IPS-18a (cell line): ENCODE data around the gene ACTN3.
A peak's percentile ranks its signal among the peaks of the same experiment; 100 is the strongest.
"Not testable (repeated sequence)": the region's sequence is repeated elsewhere in the genome, so short reads cannot be mapped to it uniquely, and the experiment has no call there.

Experiments used
- H3K27ac ChIP-seq: one replicate; pipeline ENCODE4 v1.5.1; 2013; ENCODE audit warnings: low read length
- H3K27me3 ChIP-seq: one replicate; pipeline ENCODE4 v1.6.1; 2013; ENCODE audit warnings: mild to moderate bottlenecking, low read length; ENCODE audit not compliant: control insufficient read depth, insufficient read depth
- H3K36me3 ChIP-seq: one replicate; pipeline ENCODE4 v1.6.1; 2013; ENCODE audit warnings: low read depth, low read length; ENCODE audit not compliant: control insufficient read depth
- H3K4me1 ChIP-seq: one replicate; pipeline ENCODE4 v1.6.1; 2013; ENCODE audit warnings: low read depth, low read length; ENCODE audit not compliant: control insufficient read depth
- H3K4me3 ChIP-seq: one replicate; pipeline ENCODE4 v1.5.1; 2013; ENCODE audit warnings: low read length
- H3K9ac ChIP-seq: one replicate; pipeline ENCODE4 v1.6.1; 2013; ENCODE audit warnings: mild to moderate bottlenecking, low read length, moderate library complexity
- H3K9me3 ChIP-seq: one replicate; pipeline ENCODE4 v1.6.1; 2013; ENCODE audit warnings: low read depth, low read length; ENCODE audit not compliant: control insufficient read depth

ACTN3 gene

DNA sequence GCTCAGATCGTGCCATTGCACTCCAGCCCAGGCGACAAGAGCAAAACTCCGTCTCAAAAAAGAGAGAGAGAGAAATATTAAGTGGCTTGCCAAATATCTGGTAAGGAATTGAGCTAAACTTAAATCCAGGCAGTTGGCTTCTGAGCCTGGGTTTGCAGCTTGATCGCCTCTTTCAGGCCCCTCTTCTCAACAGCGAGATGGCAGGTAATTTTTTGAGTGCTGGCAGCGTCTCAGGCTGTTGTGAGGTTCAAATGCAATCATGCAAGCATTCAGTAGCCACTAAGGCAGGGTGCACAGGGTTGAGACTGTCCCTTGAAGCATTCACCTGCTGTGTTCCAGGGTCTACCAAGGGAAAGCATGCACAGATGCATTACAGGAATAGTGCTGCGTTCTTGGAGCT lies 22.4 kb downstream of the ACTN3 start:
- no peaks in the 10 kb centered on the region for H3K27me3 ChIP-seq
- H3K27ac ChIP-seq = peak overlapping the region; percentile 22
- peaks cover 25% of the 10 kb centered on the region for H3K4me1 ChIP-seq
- H3K36me3 ChIP-seq = no peaks in the 10 kb centered on the region
- H3K9ac ChIP-seq = no peak overlapping the region
- no peak overlapping the region for H3K4me3 ChIP-seq
- no peaks in the 10 kb centered on the region for H3K9me3 ChIP-seq

DNA sequence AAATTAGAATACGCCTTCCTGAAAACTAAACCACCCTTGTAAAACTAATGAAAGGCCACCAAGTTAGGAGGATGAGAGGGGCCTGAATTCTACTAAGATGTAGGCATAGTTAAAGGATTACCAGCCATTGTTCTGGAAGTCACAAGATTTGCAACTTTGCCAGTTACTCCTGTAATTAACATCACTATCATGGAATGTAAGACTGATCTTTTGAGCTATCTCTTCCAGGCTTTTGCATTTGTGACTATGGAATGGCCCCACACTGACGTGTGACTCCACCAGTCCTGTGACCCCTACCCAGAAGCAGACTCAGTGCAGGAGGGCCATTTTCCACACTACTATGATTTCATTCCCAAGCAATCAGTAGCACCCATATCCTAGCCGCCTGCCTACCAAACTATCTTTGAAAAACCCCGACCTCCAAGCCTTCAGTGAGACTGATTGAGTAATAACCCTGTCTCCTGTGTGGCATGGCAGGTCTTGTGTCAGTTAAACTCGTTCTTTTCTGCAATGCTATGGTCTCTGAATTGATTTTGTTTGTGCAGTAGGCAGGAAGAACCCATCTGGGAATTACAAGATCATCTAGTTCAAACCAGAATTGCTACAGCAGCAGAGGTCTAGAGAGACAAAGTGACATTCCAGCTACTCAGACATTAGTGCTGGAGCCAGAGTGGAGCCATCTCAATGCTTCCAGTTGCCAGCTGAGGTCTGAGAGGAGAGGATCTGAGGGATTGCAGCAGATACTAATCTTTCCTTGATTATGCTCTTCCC lies 23.6 kb downstream of the ACTN3 start:
- Histone ChIP-seq H3K4me3 (peak overlapping the region; percentile 4), H3K36me3 (no peaks in the 10 kb centered on the region), H3K9ac (no peak overlapping the region), H3K9me3 (no peaks in the 10 kb centered on the region), H3K4me1 (peaks cover 25% of the 10 kb centered on the region), H3K27ac (peak overlapping the region; percentile 50), H3K27me3 (no peaks in the 10 kb centered on the region)

DNA sequence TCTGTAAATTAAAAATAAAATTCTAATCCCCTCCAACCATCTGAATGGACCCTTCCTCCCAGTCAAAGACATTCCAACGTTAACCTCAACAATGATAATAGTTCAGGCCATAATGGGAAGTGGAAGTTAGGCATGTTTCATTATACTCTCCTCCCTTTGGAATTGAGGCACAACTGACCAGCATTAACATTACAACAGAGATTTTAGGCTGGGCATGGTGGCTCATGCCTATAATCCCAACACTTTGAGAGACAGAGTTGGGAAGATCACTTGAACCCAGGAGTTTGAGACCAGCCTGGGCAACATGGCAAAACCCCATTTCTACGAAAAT lies 24.1 kb downstream of the ACTN3 start:
- no peaks in the 10 kb centered on the region for H3K9me3 ChIP-seq
- H3K27me3 ChIP-seq = no peaks in the 10 kb centered on the region
- H3K4me1 ChIP-seq = peaks cover 25% of the 10 kb centered on the region
- no peaks in the 10 kb centered on the region for H3K36me3 ChIP-seq
- no peak overlapping the region for H3K9ac ChIP-seq
- H3K4me3 ChIP-seq = peak overlapping the region; percentile 21
- peak overlapping the region; percentile 50 for H3K27ac ChIP-seq

DNA sequence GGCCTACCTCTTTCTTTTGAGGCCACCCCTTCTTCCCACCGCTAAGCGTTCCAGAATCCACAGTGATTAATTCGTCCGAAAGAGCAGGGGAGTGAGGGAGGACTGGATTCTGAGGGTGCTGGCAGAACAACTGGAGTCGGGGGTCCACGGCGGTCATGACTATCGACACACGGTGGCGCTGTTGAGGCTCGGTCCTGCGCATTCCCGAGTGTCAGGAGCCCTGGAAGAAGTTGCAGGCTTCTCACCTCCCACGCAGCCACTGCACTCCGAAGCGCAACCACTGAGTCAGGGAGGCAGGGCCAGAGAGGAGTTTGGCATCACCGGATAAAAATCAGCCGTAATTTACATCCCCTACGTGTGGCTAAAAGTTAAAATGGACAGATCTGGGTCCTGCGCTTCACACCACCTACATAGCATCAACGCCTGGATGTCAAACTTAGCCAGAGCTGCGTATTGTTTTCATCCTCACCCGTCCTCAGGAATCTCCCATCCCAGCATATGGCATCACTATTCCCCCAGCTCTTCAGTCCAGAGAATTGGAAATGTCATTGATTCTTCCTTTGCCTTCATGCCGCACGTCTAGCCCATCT lies 32.4 kb downstream of the ACTN3 start:
- no peaks in the 10 kb centered on the region for H3K4me1 ChIP-seq
- H3K9ac ChIP-seq = no peak overlapping the region
- H3K27me3 ChIP-seq = no peaks in the 10 kb centered on the region
- no peak overlapping the region for H3K4me3 ChIP-seq
- peaks cover 5% of the 10 kb centered on the region for H3K9me3 ChIP-seq
- peaks cover 42% of the 10 kb centered on the region for H3K36me3 ChIP-seq
- no peak overlapping the region for H3K27ac ChIP-seq

DNA sequence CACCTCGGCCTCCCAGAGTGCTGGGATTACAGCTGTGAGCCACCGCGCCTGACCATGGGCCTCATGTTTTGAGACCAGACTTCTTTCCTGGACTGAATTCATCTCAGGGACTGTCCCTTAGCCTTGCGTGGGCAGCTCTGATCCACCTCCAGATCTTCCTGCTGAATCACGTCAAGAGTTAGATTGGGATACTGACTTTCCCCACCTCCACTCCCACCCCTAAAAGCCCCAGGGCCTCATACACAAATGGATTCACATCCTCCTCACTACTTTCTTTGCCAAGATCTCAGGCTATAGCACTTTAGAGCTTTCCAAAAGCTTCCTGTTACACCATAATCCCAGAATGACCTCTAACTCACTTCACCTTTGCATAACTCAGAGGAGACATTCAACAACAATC lies 34.1 kb downstream of the ACTN3 start:
- H3K9me3 ChIP-seq = peaks cover 5% of the 10 kb centered on the region
- no peak overlapping the region for H3K4me3 ChIP-seq
- no peaks in the 10 kb centered on the region for H3K4me1 ChIP-seq
- H3K27me3 ChIP-seq = no peaks in the 10 kb centered on the region
- H3K9ac ChIP-seq = no peak overlapping the region
- H3K36me3 ChIP-seq = peaks cover 42% of the 10 kb centered on the region
- no peak overlapping the region for H3K27ac ChIP-seq

DNA sequence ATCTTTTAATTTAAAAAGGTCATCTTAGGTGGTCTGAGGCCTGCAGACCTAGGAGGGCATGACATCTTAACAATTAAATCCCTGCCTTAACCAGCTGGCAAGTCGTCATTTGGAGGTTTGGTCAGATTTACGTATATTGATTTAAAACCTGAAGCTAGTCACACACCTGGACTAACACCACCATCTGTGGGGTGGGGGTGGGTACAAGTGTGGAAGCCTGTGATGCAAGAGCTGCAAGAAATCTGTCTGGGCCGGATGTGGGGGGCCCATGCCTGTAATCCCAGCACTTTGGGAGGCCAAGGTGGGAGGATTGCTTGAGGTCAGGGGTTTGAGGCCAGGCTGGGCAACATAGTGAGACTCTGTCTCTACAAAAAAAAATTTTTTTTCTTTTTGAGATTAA lies 34.6 kb downstream of the ACTN3 start:
- H3K36me3 ChIP-seq = peaks cover 42% of the 10 kb centered on the region
- H3K27me3 ChIP-seq = no peaks in the 10 kb centered on the region
- no peak overlapping the region for H3K27ac ChIP-seq
- no peak overlapping the region for H3K4me3 ChIP-seq
- no peak overlapping the region for H3K9ac ChIP-seq
- H3K4me1 ChIP-seq = no peaks in the 10 kb centered on the region
- peaks cover 5% of the 10 kb centered on the region for H3K9me3 ChIP-seq

DNA sequence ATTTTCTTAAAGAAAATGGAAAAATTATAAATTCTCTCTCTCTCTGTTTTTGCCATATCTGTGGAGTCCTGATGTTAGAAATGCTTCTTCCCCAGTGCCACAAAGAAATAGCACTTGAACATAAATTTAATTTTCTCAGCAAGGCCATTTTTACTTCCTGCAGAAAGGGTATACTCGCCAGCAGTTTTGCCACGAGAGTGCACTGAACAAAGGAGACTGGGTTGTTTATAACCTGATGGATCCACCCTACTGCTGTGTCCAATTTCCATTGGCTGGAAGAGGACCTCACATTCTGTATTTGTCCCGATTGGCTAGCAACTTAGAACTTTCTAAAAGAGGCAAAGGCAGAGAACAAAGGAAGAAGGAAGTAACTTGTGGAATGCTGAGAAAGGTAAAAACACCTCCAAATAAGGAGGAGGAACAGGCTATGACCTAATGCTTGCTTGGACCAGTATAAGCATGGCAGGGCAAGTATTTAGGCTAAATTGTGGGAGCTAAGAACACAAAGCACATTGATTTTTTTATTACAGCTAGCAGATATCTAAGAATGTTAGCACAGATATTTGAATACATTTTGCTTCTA lies 36.0 kb downstream of the ACTN3 start:
- not testable (repeated sequence) for H3K9me3 ChIP-seq, H3K4me3 ChIP-seq, H3K27me3 ChIP-seq, H3K4me1 ChIP-seq, H3K9ac ChIP-seq, H3K27ac ChIP-seq
- H3K36me3 ChIP-seq = peaks cover 39% of the 10 kb centered on the region

DNA sequence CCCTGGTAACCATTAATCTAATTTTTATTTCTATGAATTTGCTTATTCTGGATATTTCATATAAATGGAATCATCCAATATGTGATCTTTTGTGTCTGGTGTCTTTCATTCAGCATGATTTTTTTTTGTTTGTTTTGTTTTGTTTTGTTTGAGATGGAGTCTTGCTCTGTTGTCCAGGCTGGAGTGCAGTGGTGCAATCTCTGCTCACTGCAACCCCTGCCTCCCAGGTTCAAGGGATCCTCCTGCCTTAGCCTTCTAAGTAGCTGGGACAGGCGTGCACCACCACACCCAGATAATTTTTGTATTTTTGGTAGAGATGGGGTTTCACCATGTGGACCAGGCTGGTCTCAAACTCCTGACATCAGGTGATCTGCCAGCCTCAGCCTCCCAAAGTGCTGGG lies 38.7 kb downstream of the ACTN3 start:
- H3K27me3 ChIP-seq, H3K9ac ChIP-seq, H3K27ac ChIP-seq, H3K4me3 ChIP-seq, H3K9me3 ChIP-seq, H3K4me1 ChIP-seq: not testable (repeated sequence)
- peaks cover 16% of the 10 kb centered on the region for H3K36me3 ChIP-seq

DNA sequence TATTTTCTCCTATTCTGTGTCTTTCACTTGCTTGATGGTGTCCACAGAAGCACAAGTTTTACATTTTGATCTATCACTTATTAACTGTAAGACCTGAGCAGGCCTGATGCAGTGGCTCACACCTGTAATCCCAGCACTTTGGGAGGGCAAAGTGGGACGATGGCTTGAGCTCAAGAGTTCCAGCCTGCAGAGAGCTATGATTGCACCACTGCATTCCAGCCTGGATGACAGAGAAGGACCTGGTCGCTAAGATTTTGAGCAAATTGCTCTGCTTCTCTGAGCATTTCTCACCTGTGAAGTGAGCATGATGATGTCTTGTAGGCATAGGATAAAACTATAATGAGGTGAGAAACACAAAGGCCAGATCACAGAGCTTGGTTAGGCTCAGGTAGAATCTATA lies 39.4 kb downstream of the ACTN3 start:
- Histone ChIP-seq H3K4me3 (no peak overlapping the region), H3K36me3 (peaks cover 9% of the 10 kb centered on the region), H3K4me1 (no peaks in the 10 kb centered on the region), H3K9me3 (peaks cover 2% of the 10 kb centered on the region), H3K27ac (no peak overlapping the region), H3K27me3 (no peaks in the 10 kb centered on the region), H3K9ac (no peak overlapping the region)

DNA sequence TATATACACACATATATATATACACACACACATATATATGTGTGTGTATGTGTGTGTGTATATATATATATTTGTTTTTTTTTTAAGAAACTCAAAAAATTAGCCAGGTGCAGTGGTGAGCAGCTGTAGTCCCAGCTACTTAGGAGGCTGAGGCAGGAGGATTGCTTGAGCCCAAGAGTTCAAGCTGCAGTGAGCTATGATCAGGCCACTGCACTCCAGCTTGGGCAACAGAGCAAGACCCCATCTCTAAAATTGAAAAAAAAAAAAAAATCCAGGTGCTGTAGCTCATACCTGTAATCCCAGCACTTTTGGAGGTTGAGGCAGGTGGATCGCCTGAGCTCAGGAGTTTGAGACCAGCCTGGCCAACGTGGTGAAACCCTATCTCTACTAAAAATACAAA lies 42.6 kb downstream of the ACTN3 start:
- H3K9me3 ChIP-seq = not testable (repeated sequence)

DNA sequence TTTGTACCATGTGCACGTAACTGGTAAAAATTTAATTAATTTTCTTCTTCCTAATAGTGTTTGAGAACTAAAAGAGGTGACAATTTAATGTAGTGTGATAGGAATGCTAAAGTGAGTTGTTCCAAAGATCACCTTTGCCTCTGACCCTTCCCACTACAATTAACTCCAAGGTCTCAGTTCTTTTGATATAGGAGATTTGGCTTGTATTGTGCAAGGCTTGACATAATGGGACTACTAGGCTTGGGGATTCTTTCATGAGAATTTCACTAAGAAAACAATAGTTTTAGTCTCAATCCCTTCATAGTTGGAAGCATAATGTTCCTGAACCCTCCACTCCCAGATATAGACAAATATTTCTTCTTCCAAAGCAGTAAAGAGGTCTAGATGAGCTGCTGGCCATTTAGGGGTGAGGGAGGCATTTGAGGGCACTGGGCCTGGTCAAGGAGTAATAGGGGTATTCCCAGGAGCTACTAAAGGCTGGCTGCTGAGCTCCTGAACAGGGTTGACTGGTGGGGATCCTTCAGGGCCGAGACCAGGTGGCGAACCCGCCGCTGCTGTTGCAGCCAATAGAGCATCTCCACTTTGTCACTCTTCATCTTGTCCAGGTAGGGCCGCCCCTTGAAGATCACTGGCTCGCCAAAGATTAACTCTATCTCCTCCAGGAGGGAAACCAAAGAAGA lies 43.4 kb downstream of the ACTN3 start:
- Histone ChIP-seq H3K4me3 (no peak overlapping the region), H3K9ac (no peak overlapping the region), H3K9me3 (no peaks in the 10 kb centered on the region), H3K4me1 (peaks cover 13% of the 10 kb centered on the region), H3K36me3 (no peaks in the 10 kb centered on the region), H3K27me3 (no peaks in the 10 kb centered on the region), H3K27ac (no peak overlapping the region)

More for the DNA sequence above, 42.6 kb downstream of the ACTN3 start:
- peaks cover 13% of the 10 kb centered on the region for H3K4me1 ChIP-seq
- H3K27me3 ChIP-seq, H3K9ac ChIP-seq, H3K4me3 ChIP-seq, H3K27ac ChIP-seq, H3K36me3 ChIP-seq: not testable (repeated sequence)
